ENCODE results near the gene TOMM6.
A peak's percentile ranks its signal among the peaks of the same experiment; 100 is the strongest.

Gene TOMM6

GRCh38 chr6:41787219-41787917 lies at the start of gene TOMM6:
Gene TOMM6, plus strand, starts transcription at chr6:41787694. Its CDS starts 4 bp downstream, at chr6:41787698.
- DNase-seq, result peak; percentile 96

DNA sequence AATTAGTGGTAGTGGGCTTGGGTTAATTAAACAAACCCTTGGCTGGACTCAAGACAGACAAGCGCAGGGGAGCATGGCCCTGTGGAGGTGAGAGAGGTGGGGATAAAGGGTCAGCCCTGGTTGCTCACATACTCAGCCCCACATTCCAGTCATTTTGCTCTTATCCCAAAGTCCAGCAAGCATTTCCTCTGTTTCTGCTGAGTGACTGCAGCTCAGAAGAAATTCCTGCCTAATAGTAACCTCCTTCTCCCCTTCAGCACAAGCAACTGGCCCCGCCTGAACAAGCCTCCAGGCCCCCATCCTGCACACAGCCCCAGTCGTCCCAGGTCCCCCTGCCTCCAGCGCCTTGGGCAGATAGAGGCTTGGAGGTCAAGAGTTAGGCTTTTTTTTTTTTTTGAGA lies 48.5 kb upstream of the TOMM6 start:
- no peak for DNase-seq

DNA sequence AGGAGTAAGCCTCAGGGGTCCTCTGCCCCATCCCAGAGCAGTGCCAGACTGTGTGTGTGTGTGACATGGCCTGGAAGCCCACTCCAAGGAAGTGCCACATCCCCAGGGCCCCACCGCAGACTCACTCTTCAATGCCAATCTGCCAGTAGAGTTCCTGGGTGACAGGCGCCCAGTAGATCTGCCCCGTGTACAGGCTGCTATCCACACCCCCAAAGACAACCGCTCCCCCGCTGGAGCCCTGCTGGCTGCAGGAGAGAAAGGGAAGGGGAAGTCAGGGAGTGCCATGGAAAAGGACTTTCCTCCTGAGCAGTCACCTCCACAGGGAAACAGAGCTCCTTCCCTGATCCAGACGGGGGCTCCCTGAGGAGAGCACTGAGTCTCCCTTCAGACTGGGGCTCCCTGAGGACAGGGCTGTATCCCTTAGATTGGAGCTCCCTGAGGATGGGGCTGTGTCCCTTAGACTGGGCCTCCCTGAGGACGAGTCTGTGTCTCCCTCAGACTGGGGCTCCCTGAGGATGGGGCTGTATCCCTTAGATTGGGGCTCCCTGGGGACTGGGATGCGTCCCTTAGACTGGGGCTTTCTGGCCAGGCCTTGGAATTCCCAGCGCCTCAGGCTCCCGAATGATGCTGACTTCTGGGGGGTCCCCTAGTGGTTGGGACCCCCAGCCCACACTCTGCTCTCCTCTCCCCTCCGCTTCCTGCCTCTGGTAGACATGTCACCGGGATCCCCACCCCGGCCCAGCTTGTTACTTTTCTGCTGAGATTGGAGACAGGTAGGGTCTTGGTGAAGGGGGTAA lies 46.9 kb upstream of the TOMM6 start:
- no peak for DNase-seq

DNA sequence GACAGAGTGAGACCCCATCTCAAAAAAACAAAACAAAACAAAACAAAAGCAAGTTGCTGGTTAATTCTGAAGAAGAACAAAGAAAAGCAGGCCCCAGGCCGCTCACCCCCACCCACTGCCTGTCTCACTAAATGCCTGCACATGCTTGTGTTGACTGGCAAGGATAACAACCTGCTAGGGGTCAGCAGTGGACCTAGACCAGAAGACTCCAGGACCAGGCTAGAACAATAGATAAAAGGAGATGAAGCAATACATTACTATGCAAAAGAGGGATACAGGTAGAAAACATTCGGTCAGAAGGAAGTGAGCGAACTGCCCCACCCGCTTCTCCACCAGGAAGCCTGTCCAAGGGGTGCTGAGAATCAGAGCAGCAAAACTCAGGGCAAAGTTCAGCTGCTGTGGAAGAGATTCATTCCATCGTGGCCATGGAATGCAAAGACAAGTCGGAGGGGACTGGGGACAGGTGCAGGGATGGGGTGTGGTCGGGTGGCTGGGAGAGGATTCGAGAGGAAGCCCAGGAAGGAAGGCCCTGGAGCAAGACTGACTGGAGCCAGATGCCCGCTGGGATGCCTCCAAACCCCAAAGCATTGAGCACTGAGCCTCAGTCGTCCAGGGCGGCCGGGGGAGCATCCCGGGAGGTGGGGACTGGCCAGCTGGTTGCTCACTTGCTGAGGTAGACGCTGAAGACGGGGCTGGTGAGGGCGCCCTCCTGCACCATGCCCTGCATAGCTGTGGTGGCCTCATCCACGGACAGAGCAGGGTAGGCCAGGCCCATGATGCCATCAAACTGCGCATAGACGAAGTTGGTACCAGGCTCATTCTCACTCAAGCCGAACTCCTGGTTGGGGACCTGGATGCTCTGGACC lies 45.6 kb upstream of the TOMM6 start:
- no peak for DNase-seq

- no peak for DNase-seq
Measured at GRCh38 chr6:41743406-41744235, 43.9 kb upstream of the TOMM6 start.

DNA sequence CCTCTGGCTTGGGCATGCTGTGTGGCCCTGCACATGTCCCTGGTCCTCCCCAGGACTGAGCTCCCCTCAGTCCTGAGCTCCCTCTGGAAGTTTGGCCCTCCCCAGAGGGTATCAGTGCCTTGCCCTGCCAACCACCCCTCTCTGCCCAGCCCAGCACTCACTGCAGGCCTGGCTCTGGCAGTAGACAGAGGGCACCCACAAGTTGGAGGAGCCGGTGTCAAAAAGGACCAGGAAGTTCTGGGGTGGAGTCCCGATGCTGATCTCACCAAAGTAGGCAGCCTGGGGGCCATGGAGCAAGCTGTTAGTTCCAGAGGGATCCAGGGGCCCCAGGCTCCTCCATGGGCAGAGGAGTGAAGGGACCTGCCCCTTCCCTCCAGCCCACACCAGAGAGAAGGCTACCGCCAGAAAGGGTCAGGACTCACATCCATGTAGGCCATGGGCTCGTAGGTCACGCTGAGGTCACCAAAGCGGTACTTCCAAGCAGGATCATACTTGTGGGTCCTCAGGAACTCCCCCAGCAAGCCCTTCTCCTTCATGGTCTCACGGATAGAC lies 43.2 kb upstream of the TOMM6 start:
- no peak for DNase-seq

DNA sequence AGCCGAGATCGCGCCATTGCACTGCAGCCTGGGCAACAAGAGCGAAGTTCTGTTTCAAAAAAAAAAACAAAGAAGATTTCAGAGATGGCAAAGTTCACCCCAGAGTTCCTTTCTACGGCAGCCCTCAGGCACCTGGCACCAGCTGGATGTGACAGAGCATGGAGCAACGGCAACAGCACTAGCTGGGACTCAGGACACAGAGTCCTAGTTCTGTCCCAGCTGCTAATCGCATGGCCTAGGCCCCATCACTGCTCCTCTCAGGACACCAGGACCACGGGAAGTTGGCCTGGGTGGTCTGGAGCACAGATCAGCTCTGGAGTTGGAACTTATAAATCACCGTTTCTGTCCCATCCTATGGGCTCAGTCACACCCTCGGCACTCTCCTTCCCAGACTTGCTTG lies 41.4 kb upstream of the TOMM6 start:
- DNase-seq, result no peak

DNA sequence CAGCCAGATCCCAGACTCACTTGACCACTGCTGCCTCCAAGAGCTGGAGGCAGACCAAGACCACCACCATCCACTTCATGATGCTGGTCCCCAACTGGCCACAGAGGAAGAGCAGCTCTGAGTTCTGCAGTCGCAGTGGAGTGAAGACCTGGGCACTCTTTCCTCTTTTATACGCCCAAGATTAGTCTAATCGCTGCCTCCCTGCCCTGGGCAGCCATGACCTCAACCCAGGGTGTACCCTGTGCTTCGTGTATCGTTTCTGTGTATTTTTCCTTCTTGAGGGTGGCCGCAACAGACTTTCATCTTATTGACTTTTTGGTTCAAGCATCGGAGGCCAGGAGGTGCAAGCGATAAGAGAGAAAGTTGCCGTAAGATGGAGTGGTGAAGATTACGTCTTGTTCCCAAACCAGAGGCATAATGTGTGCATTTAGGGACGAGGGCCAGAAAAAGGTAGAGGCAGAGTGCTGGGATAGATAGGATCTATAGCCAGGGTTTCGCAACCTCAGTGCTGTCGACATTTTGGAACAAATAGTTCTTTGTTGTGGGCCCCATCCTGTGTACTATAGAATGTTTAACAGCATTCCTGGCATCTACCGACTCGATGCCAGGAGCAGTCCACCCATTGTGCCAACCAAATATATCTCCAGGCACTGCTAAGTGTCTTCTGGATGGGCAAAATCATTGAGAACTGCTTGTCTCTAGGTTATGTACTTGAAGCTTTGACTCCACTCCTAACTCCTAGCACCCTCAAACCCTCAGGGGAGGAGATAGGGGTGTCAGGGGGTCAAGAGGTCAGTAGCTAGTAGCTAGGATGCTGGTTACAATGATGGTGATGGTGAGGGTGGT lies 40.0 kb upstream of the TOMM6 start, which contains the start of gene PGC:
TSS of gene PGC (minus strand) at position 142 of the 846 bp plus-strand sequence. CDS start at position 79, 63 bp downstream.
- DNase-seq, result no peak

- DNase-seq, result no peak
Measured at GRCh38 chr6:41748102-41748477, 39.4 kb upstream of the TOMM6 start.

DNA sequence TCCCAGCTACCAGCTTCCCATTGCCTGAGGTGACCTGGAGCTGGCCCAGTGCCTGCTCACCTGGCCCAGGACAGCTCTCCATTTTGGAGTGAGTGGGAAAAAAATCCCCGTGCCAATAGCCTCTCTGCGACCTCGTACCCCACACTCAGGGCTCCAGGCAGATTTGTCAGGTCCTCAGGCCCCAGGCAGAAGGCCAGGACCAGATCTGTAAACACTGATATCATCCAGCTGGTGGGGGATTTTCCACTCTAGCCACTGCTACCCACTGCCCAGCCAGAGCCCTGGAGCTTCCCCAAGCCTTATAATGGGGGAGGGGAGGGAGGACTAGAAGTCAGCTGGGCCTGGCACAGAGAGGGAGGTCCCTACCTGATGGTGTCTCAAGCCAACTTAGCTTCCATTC lies 39.0 kb upstream of the TOMM6 start:
- DNase-seq, result no peak

DNA sequence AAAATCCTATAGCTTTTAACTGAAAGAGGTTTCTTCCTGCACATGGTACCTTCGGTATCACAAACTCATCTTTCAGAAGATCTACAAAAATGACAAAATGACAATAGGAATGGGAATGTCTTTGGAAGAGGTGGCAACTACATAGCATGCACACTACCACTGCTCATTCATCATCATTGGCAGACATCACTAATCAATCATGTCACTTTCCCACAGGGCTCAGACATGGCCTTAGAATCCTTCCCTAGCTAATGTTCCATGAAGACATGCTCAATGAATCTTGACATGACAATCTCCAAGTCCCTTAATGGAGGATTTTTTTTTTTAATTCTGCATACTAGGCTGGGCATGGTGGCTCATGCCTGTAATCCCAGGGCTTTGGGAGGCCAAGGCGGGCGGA lies 37.1 kb upstream of the TOMM6 start:
- no peak for DNase-seq

DNA sequence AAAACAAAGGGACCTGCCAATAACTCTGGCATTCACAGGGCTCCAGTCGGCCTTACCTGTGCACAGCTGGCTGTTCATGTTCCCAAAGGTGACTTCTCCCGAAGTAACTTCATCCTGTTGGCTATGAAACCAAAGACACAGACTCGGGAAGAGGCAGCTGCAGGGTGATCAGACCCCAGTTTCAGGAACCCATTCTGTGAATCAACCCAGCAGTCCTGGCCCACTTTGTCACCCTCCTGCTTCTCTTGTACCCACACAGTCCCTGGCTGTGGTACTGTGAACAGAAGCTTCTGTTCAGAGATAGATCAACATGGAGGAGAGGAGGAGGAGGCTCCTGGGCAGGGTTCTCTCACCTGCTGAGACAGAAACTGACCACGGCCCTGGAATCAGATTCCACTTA lies 31.6 kb upstream of the TOMM6 start:
- no peak for DNase-seq

DNA sequence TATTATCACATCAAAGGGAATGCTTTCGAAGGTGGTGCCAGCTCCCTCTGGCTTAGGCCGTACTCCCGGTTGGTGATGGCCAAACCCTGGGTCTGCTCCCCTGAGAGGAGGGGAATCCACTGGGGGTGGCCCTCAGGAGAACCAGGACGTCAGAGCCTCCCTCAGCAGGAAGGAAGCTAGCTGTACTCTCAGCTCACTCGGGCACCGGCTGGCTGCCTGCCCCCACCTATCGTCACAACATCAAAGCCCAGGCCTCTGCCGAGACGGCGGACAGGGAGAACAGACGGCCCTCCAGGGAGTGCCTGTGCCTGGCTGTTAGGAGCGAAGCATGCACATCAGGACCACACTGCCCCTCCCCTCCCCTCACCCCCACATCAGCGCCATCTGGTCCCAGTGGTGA lies 31.1 kb upstream of the TOMM6 start:
- DNase-seq, result no peak

DNA sequence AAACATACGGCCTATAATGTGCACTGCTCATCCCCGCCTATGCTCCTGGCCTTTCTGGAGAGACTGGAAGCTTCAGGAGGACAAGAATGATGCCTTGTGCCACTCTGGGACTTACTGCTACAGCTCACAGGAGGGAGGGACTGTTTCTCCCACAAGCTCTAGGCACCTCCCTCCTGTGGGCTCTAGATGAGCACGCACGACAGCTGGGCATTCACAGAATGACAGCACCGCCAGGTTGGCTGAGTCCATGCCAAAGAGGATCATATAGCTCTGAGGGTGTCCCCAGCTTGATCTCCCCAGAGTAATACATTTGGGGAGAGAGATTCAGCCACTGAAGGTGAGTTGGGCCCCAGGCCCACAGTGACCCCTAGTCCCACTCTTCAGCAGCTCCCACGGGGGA lies 30.2 kb upstream of the TOMM6 start:
- DNase-seq, result no peak

- no peak for DNase-seq
Measured at GRCh38 chr6:41757931-41758640, 29.4 kb upstream of the TOMM6 start.

DNA sequence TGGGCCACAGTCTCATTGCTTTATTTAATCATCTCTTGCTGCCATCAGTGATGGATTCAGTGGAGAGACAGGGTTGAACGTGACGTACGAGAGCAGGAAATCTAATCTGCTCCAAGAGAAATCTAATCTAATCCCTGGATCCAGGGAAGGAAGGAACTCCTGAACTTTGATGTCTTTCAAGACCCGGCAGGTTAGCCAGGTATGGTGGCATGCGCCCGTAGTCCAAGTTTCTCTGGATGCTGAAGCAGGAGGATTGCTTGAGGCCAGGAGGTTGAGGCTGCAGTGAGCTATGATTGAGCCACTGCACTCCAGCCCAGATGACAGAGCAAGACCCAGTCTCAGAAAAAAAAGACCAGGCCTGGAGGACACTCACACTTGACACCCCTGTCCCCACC lies 28.9 kb upstream of the TOMM6 start:
- DNase-seq, result no peak

- no peak for DNase-seq
Measured at GRCh38 chr6:41759106-41759904, 28.2 kb upstream of the TOMM6 start.

DNA sequence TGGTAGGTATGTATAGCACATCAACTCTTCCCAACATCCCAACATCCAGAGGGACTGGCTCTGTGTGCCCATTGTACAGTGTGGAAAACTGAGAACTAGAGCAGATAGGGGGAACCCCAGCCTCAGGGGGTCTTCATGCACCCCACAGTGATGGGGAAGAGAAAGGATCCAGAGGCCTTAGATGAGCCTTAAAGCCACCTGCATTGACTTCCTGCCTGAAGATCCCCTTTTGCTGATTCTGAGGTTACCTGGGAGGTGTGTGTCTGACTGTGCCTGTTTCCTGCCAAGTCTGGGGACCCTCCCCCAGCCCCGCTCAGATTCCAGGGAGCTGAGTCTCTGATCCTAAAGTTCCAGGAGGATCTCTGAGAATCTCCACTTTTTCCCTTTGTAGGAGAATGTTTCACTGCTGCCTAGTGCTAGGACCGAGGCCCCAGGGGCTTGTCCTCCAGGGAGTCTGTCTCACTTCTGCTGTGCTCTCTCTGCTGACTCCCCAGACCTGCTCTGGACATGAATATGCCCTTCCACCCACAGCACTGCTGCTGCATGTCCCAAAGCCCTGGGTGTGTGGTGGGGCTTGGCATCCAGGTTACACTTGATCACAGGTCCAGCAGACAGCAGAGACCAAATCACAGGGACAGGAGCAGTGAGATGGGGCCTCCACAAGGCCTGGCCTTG lies 27.5 kb upstream of the TOMM6 start:
- DNase-seq, result no peak

GRCh38 chr6:41763470-41763869 lies 24.0 kb upstream of the TOMM6 start:
- DNase-seq, result no peak

Data from CD4-positive, alpha-beta T cell treated with Interleukin-10 for 1 hour (primary cell).